GM18868 (cell line): Measurements from ENCODE around the gene PPP3CA.
"Not testable (repeated sequence)": the region's sequence is repeated elsewhere in the genome, so short reads cannot be mapped to it uniquely, and the experiment has no call there.

ENCODE experiments used
- ATAC-seq: cut with Tn5 transposase; IDR thresholded peaks from one replicate; pipeline ENCODE4 v1.9.1; 2021; ENCODE audit warnings: mild to moderate bottlenecking, moderate library complexity; ENCODE audit not compliant: unreplicated experiment

PPP3CA gene

GRCh38 chr4:101183221-101183620 lies 164.1 kb downstream of the PPP3CA start:
- peak; percentile 60 for ATAC-seq

GRCh38 chr4:101182688-101183087 lies 164.6 kb downstream of the PPP3CA start:
- ATAC-seq, result not testable (repeated sequence)

DNA sequence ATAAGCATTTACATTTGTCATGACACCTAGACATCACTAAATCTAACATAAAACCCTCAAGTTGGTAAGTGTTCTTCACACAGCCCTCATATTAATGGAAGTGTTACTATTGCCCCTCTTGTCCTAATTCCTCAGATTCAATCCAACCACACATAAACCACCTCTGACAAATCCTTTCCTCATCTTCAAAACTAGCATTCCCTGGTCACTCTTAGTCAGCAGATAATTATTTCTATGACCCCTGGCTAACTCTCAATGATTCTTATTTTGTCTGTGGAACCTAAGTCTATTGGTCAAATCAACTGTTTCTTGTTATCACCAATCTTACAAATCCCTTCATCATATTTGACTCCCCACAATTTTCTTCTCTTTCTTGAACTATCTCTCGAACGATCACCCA lies 168.6 kb downstream of the PPP3CA start:
- no peak for ATAC-seq

DNA sequence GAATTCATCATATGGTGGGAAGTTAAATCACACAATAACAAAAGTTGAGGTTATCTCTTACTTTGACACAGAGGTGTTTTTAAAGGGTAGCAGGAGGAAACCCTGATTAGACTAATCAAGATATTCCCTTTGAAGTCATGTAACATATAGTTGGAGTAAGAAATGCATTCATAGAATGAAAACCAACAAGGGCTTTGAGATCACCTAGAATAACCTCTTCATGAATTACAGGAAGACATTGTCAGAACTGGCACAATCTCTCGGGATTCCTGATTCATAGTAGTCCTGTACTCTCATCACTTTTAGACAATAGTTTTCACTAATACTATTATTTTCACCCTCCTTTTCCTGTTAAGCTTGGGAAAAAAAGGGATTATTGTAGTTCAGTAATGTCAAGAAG lies 170.2 kb downstream of the PPP3CA start:
- ATAC-seq, result no peak

GRCh38 chr4:101175896-101176676 lies 171.2 kb downstream of the PPP3CA start:
- ATAC-seq, result no peak

DNA sequence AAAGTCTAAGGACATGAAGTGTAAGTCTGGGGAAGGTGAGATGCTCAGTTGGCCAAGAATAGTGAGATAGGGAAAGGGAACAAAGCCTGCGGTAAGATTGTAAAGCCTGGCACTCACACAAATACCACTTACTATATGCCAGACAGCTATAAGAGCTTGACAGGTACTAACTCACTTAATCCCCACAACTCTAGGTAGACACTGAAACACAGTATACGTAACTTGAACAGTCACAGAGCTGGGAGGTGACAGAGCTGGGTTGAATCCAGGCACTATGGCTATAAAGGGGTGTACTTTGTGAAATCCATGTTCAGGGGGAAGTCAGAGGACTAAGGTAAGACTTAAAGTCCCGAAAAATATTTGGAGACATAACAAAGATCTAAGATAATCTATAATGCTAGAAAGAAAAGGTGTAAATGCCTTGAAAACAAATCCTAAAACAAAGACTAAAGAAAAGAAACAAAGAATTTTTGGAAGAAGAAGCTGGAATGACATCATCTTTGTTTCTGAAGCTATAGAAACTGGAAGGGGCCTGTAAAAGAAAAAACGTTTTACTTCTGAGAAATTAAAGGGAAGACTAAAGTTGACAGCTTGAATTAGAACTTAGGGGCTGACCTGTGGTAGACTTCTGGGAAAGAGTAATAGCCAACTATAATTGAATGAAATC lies 172.5 kb downstream of the PPP3CA start:
- no peak for ATAC-seq

DNA sequence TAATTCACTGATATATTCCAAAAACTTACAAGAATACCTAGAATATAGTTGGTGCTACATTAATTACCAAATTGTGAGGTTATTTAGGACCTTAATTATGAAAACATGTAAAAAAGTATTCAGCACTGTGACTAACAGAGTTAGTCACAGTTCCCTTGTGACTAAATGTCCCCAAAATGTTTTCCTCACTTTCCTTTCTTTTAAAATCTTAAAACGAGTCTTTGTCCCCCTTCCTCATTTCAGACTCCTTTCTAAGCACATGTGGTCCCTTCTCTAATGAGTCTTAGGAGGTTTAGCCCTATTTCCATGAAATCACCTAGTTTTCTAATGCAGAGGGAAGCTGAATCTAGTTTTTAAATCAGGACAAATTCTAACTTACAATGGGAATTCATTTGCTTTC lies 175.0 kb downstream of the PPP3CA start:
- no peak for ATAC-seq

GRCh38 chr4:101171747-101172146 lies 175.6 kb downstream of the PPP3CA start:
- ATAC-seq, result no peak

GRCh38 chr4:101169044-101170014 lies 178.0 kb downstream of the PPP3CA start:
- ATAC-seq, result peak; percentile 99

- no peak for ATAC-seq
Observed at GRCh38 chr4:101163936-101164335, 183.4 kb downstream of the PPP3CA start.

GRCh38 chr4:101162990-101163380 lies 184.3 kb downstream of the PPP3CA start:
- no peak for ATAC-seq

GRCh38 chr4:101160792-101161592 lies 186.3 kb downstream of the PPP3CA start:
- no peak for ATAC-seq

DNA sequence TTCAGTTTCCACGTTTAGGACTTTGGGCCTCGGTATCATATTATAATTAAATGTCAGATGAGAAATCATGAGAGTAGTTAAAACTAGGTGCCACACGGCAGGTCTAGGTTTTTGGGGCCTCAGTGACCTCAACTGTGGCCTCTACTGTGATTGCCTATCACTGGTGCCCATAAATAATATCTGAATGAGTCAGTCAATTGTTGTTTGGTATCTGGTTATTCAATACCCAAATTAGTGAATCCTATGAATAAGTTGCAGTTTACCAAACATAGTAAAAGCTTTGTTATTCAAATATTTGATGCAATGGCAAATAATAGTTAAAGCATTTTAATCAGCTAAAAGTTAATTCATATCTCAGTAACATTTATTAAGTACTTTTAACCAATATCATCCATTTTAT lies 188.8 kb downstream of the PPP3CA start:
- no peak for ATAC-seq

GRCh38 chr4:101158134-101158482 lies 189.2 kb downstream of the PPP3CA start:
- ATAC-seq, result no peak

DNA sequence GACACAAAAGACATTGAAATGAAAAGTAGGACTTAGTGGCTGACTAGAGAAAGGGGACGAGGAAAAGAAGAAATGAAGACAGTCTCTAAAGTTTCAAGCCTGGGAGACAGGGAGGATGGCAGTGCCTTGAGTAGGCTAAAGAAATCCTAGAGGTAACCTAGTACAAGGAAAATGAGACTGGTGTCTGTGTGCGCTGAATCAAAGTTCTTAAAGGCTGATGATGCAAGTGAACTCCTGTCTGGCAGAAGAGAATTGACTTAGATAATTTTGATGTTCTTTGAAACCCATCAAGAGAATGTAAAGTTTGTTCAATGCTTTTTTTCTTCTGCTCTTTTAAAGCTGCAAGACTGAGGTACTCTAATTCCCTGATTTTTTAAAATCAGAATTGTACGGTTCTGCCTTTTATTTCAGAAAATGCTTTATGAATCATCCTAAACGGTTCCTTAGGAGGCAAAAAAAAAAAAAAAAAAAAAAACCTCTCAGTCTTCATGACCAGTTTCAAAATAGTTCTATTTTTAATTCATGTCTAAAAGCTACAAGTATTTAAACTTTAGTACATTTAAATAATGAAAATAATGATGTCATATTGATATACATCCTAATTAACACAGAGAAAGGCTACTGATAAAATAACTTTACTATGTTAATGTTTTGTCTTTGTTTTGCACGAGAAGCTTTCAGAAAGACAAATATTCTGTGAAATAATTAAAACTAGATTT lies 189.8 kb downstream of the PPP3CA start:
- no peak for ATAC-seq

- ATAC-seq, result peak; percentile 64
Observed at GRCh38 chr4:101156619-101157310, 190.6 kb downstream of the PPP3CA start.

DNA sequence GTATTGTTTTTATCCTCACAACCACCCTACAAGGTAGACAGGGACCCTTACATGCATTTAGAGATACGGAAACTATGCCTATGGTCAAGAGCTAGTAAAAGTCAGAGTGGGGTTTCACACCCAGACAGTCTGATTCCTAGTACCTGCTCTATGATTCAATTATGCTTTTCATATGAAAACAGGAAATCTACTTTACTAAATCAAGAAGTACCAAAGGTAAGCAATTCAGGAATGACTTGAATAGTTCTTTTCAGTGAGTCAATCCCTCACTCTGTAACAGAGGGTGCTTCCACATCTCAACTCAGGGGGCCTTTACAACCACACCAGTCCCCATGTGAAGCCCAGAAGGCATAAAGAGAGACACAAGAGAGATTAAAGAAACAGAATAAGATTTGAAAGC lies 191.4 kb downstream of the PPP3CA start:
- ATAC-seq, result peak; percentile 59

GRCh38 chr4:101155368-101155767 lies 192.0 kb downstream of the PPP3CA start:
- ATAC-seq, result no peak

- ATAC-seq, result no peak
Observed at GRCh38 chr4:101153653-101154052, 193.7 kb downstream of the PPP3CA start.
